ENCODE data around the gene NACC2.
"Not testable (repeated sequence)": the region's sequence is repeated elsewhere in the genome, so short reads cannot be mapped to it uniquely, and the experiment has no call there.

The NACC2 gene

GRCh38 chr9:136080716-136081112 lies 14.4 kb downstream of the NACC2 start:
- DNase-seq (ENCODE audit: low spot score) = no peak

- no peak for DNase-seq (ENCODE audit: low spot score)
These were observed 15.2 kb downstream of the NACC2 start for GRCh38 chr9:136079916-136080246.

- no peak for DNase-seq (ENCODE audit: low spot score)
These were observed 15.7 kb downstream of the NACC2 start for GRCh38 chr9:136079211-136079915.

- no peak for DNase-seq (ENCODE audit: low spot score)
These were observed 16.5 kb downstream of the NACC2 start for GRCh38 chr9:136078498-136079011.

DNA sequence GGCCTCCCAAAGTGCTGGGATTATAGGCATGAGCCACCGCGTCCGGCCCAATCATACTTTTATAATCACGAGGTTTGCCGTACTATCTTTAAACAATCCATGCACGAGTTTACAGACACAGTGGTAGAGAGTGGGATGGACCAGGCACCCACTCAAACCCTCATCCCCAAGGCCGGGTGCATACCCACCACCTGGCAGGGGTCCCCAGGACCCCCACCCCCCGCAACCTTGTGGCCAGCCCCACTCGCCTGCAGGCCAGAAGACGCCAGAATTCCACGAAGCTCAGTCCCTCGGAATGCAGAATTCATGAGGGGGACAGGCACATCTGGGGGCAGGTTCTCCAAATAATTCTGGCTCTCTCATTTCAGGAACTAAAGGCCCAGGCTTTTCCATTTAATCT lies 17.1 kb downstream of the NACC2 start:
- no peak for DNase-seq (ENCODE audit: low spot score)

DNA sequence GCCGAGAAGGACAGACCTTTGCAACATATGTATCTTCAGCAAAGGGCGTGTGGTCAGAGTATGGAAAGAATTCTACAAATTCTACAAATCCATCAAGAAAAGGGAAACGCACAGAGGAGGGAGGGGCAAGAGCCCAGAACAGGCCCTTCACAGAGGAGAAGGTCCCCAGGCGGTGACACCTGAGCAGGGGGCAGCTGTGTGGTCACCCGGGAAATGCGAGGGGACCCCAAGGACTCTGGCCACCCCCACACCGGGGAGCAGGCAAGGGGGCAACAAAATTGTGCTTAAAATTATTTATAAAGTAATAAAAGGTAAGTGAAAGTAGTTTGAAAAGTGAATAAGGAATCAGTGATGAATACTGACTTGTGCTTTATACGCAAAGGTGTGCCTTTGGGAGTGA lies 17.6 kb downstream of the NACC2 start:
- no peak for DNase-seq (ENCODE audit: low spot score)

GRCh38 chr9:136075881-136076678 lies 19.0 kb downstream of the NACC2 start:
- DNase-seq (ENCODE audit: low spot score) = no peak

DNA sequence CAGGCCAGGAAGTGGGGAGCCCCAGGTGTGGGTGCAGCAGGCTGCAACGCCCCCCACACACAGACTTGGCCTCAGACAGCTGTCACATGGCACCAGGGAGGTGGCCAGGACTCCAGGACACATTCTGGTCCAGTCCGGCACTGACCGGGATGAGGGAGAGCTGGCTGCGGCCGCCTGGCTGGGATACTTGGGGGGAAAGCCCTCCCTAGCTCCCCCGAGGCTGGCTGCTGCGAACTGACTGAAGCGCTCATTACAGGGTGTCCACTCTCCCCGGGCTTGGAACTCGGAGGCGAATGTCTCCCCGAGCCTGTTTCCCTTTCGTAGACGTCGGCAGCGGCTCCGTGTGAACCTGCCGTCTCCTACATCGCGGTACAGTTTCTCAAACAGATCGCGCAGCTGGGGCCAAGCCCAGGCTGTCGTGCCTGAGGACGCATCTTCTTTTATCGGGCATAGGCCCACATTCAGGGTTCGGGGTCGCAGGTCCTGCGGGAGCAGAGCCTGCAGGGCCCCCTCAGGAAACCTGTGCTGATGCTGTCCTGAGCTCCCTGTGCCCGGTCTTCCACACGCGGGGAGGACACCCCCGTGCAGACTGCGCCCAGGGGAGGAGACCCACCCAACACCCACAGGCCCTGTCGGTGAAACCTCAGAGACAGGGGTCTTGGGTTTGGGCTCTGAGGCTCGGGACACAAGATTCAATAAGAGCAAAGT lies 19.8 kb downstream of the NACC2 start:
- no peak for DNase-seq (ENCODE audit: low spot score)

DNA sequence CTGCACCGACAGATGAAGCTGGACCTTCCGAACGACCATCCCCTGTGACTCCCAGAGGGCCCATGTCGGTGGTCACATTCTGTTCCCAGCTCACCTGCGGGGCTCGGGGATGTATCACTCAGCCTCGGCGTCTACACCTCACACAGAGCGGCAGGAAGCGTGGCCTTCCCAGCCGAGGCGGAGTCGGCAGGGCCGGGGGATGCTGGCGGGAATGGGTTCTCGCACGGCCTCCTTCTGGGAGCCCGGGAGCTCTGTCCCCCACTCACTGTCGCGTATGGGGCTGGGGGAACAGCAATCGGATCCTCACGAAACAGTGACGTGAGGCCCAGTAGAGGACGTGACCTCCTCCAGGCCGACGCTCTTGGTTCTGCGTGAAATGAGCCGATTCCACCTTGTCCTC lies 20.4 kb downstream of the NACC2 start:
- no peak for DNase-seq (ENCODE audit: low spot score)

- no peak for DNase-seq (ENCODE audit: low spot score)
These were observed 32.2 kb downstream of the NACC2 start for GRCh38 chr9:136062657-136063439.

GRCh38 chr9:136061916-136062315 lies 33.2 kb downstream of the NACC2 start:
- not testable (repeated sequence) for DNase-seq (ENCODE audit: low spot score)

- no peak for DNase-seq (ENCODE audit: low spot score)
These were observed 33.7 kb downstream of the NACC2 start for GRCh38 chr9:136061405-136061804.

GRCh38 chr9:136060671-136061371 lies 34.3 kb downstream of the NACC2 start:
- no peak for DNase-seq (ENCODE audit: low spot score)

DNA sequence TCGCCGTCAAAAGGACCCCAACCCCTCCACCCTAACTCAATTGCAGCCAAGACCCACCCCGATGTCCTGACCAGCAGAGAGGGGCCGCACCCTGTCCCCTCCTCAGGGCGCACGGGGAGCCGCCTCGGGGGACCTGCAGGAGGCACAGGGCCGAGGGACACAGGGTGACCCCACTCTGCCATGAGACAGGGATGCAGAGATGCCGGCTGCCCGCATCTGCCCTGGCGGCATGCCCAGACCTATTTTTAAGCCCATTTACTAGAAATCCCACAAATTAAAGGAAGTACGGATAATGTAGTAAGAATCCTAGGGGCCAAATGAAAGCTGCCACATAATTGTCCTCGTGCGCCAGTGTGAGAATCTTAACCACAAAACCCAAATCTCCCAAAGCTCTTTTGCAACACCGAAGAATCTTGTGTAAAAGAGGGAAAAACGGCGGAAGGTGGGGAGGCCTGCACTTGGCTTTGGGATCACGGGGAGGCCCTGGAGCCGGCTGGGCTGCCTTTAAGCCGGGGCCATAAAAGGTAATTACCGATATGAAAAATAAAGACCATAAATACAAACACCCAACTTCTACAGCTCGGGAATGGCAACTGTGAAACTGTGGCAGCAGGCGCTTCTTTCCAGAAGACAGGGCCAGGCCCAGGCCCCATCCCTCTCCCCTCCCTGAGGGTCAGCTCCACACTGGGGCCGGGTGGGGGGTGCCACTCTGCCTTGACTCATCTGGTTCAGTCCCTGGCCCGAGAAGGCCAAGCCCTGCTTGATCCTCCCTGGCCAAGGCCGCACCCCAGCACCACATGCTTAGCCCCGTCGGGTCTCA lies 35.0 kb downstream of the NACC2 start:
- no peak for DNase-seq (ENCODE audit: low spot score)

- DNase-seq (ENCODE audit: low spot score) = no peak
These were observed 35.7 kb downstream of the NACC2 start for GRCh38 chr9:136059321-136059791.

DNA sequence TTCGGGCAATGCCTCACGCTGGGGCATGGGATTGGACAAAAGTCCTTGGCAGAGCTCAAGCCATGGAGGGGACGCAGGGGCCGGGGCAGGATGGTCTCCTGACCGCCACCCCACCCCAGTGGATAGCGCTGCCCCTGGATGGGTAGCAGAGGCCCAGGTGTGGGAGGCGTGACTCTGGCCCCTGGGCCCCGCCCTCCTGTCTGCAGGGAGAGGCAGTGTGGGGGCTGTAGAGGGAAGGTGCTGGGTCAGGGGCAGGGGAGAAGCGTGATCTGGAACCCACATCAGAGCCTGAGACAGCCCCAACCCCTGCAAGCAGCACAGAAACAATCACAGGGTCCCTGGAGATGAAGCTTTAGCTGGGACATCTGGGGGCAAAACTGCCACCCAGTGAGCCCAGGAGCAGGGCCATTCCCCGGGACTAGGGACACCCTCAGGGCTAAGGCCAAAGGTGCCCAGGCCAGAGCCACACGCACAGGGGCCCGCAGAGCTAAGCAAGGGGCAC lies 36.2 kb downstream of the NACC2 start:
- DNase-seq (ENCODE audit: low spot score) = no peak

- no peak for DNase-seq (ENCODE audit: low spot score)
These were observed 37.0 kb downstream of the NACC2 start for GRCh38 chr9:136058084-136058483.

DNA sequence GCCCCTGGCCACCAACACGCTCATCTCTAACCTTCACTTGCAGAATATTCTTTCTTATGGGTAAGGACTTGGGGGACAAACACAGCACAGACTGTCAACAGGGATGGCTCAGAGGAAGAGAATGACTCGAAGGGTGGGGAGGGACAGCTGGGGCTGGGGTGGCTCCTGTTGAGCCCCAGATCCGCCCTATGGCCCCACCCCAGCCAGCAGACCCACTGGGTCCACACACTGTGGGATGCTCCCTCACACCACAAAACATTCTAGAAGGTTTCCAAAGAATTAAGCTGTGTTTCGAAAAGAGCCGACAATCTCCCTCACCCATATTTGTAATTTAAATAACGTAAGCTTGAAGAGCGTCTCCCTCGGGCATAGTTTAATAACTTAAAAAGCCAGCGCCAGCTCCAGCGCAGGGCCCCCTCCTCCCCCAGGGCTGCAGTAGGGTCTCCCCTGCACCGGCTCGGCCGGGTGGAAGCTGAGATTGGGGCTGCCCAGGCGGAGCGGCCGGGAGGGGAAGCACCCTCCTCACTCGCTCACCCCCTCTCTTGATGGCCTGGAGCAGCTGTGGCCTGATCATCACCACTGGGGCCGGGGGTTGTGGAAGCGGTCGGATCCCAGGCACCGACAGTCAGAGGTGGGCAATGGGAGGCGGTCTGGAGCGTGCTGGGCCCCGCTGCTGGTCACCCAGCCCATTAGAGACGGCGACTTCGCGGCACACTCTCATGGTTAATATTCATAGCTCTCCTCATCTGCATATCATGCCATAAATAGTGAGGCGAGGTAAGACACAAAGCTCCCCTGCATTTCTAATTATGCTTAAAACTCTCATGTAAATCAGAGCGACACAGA lies 37.6 kb downstream of the NACC2 start:
- DNase-seq (ENCODE audit: low spot score) = no peak

DNA sequence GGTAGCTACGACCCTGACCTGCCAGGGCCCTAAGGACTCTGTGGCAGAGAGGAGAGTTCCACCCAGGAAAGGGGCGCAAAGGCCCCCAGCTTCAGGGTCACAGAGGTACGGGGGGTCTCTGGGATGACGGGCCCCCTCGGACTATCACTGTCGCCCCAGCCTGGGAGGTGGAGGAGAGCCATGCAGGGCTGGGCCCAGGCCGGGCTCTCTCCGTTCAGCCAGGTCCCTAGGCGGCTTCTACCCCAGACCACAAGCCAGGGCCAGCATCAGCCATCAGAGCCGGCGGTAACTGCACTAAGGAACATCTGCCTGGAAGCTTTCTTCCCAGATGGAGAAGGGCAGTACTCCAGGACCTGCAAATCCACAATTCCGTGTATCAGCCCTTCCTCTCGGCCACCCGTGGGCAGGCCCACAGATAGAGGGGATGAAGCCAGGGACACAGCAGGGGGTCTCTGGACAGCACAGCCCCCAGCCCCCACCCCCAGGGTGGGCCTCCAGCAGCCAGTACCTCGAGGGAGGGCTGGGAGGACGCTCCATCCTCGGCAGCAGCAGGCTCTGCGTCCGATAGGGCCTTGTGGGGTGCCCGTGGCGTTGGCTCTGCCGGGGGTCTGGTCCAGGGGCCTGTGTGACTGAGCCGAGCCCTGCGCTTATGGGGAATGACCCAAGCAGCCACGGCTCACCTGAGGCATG lies 38.4 kb downstream of the NACC2 start:
- DNase-seq (ENCODE audit: low spot score) = no peak
